Large intestine (tissue), 3 donors: ENCODE results near the gene DIMT1. TPM values are rescaled to one million over a fixed set of nuclear protein-coding genes. Genes with fewer than 3 reads are reported as not detected.

Experiments used
- DNase-seq, 2 donors: peaks; one replicate each; pipeline versions ENCODE4 v3.0.0 to v3.0.0-alpha.2; 2013
- H3K27ac ChIP-seq: one replicate; pipeline ENCODE4 v1.5.1; 2013; ENCODE audit warnings: low read length
- H3K27me3 ChIP-seq: 2 replicates; pipeline ENCODE4 v1.6.1; 2013; ENCODE audit warnings: low read length; ENCODE audit not compliant: control insufficient read depth, insufficient read depth
- H3K36me3 ChIP-seq: 2 replicates; pipeline ENCODE4 v1.6.1; 2013; ENCODE audit warnings: low read length; ENCODE audit not compliant: control insufficient read depth, insufficient read depth
- H3K4me1 ChIP-seq: one replicate; pipeline ENCODE4 v1.6.1; 2013; ENCODE audit warnings: low read length; ENCODE audit not compliant: control insufficient read depth, insufficient read depth
- H3K4me3 ChIP-seq: one replicate; pipeline ENCODE4 v1.5.1; 2013; ENCODE audit warnings: low read length
- H3K9me3 ChIP-seq: one replicate; pipeline ENCODE4 v1.6.1; 2013; ENCODE audit warnings: mild to moderate bottlenecking, low read depth, low read length, moderate library complexity; ENCODE audit not compliant: control insufficient read depth
- WGBS: methylation state at CpG from one replicate; pipeline ENCODE4 v1.1.5; 2013; ENCODE audit warnings: low lambda C conversion rate; ENCODE audit not compliant: insufficient coverage; 5-methylcytosine and 5-hydroxymethylcytosine counted together
- polyA plus RNA-seq: library from polyadenylated mRNA; unstranded; fragments of 120-200 nt; gene quantifications from one replicate; pipeline ENCODE4 v1.2.1, GENCODE V29; 2013

The DIMT1 gene
- polyA plus RNA-seq, 1 donor = 29.2 TPM

GRCh38 chr5:62418462-62419076 is 14.9 kb upstream of the DIMT1 start:
- no peak overlapping the region for H3K4me3 ChIP-seq
- no peak for DNase-seq
- H3K9me3 ChIP-seq = no peaks in the 10 kb centered on the region
- H3K27ac ChIP-seq = no peak overlapping the region
- 100% methylated on average over 1 of the region's 4 CpGs for WGBS
- no peaks in the 10 kb centered on the region for H3K4me1 ChIP-seq
- H3K36me3 ChIP-seq = peaks cover 3% of the 10 kb centered on the region
- no peaks in the 10 kb centered on the region for H3K27me3 ChIP-seq

DNA sequence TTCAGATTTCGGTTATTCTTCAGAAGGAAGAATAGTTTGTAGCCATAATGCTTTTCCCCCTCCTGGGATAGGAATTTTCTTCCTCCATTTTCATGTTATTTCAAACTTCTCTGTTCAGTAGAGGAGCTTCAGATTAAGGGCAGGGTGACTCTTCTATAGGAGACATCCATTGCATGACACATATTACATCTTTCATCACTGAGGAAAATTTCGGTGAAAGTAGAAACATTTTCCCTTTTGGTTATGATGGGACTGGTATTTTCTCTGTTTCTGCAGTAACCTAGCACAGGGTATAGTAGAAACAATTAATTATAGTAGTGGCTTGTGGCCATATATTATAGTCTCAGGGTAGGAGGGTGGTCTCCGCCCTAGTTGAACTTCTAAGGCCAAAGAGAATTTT is 10.0 kb upstream of the DIMT1 start:
- H3K27ac ChIP-seq = no peak overlapping the region
- peaks cover 3% of the 10 kb centered on the region for H3K36me3 ChIP-seq
- no peaks in the 10 kb centered on the region for H3K27me3 ChIP-seq
- WGBS = no CpG with 5 or more reads among the region's 3 CpGs
- no peaks in the 10 kb centered on the region for H3K9me3 ChIP-seq
- DNase-seq = no peak
- H3K4me1 ChIP-seq = peaks cover 4% of the 10 kb centered on the region
- H3K4me3 ChIP-seq = peak overlapping the region; percentile 97

DNA sequence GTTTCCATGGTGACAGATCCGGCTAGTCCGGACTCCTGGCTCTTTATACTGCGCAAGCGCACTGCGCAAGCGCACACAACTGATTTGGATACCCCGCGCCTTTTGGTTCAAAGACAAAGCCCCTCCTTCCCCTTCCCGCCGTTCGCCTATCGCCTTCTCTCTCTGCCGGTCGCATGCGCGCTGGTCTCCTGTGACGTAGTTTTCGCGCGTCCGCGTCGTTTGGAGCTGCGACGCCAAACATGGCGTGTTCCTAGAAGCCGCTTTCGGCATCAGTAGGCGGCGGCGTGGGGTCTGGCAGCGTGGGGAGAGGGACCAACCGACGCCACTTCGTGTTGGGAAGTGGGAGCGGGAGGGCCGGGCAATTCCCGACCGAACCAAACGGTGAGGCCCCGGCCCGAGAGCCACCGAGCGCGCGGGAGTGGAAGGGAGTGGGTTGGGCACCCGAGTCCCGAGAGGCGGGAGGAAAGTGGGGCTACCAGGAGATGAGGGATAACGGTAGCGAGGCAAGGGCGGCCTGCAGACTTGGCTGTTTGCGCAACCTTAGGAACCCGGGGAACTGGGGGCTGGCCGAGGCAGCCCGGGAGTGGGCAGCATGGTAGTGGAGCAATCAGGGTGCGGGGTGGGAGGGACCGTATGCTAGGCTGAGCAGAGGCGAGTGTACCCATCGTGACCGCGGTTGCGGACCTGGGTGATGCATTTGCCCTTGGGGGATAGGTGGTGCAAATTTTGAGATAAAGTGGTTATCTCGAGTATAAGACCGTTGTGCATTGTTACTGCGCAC is 9.0 kb upstream of the DIMT1 start, which contains the start of gene IPO11:
Gene IPO11 (plus strand): TSS at position 215 of the 781 bp plus-strand sequence. CDS start 24,517 bp downstream, outside the sequence.
- Histone ChIP-seq H3K9me3 (no peaks in the 10 kb centered on the region), H3K4me1 (peaks cover 4% of the 10 kb centered on the region), H3K27ac (peak within 1 kb of the TSS; percentile 47), H3K27me3 (no peaks in the 10 kb centered on the region), H3K36me3 (no peaks in the 10 kb centered on the region), H3K4me3 (peak within 1 kb of the TSS; percentile 97)
- no CpG with 5 or more reads among the region's 66 CpGs for WGBS
- DNase-seq = peak; percentile 99

- no peaks in the 10 kb centered on the region for H3K9me3 ChIP-seq
- peaks cover 35% of the 10 kb centered on the region for H3K36me3 ChIP-seq
- no peaks in the 10 kb centered on the region for H3K27me3 ChIP-seq
- H3K27ac ChIP-seq = no peak overlapping the region
- no peak for DNase-seq
- H3K4me1 ChIP-seq = no peaks in the 10 kb centered on the region
- no peak overlapping the region for H3K4me3 ChIP-seq
- 86% methylated on average over 1 of the region's 5 CpGs for WGBS
Observed at GRCh38 chr5:62395210-62395950, 8.3 kb downstream of the DIMT1 start.

DNA sequence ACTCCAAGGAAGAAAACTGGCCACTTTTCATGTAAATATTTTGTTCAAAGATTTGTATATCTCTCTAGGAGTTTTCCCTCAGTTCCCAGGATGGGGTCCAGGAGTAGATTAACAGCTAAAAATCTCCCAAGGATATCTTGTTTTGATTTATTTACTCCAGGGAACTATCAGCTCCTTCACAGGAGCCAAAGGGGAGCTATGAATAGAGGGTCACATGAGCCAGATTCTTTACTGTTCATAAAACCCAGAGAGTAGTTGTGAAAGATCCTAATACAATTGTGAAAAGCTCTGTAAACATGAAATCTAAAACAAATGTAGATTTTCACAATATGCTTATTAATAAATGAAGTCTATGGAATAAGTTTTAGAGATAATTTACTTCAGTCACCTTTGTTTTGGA is 16.9 kb downstream of the DIMT1 start:
- Histone ChIP-seq H3K27ac (no peak overlapping the region), H3K27me3 (no peaks in the 10 kb centered on the region), H3K4me3 (no peak overlapping the region), H3K36me3 (peaks cover 44% of the 10 kb centered on the region), H3K4me1 (no peaks in the 10 kb centered on the region), H3K9me3 (no peaks in the 10 kb centered on the region)
- no peak for DNase-seq

GRCh38 chr5:62385816-62386400 is 17.8 kb downstream of the DIMT1 start:
- 100% methylated on average over 1 of the region's 2 CpGs for WGBS
- no peak overlapping the region for H3K4me3 ChIP-seq

GRCh38 chr5:62385131-62385530 is 18.6 kb downstream of the DIMT1 start:
- no peak overlapping the region for H3K4me3 ChIP-seq
- no peaks in the 10 kb centered on the region for H3K27me3 ChIP-seq
- WGBS = 90% methylated on average over 4 of the region's 4 CpGs
- peaks cover 48% of the 10 kb centered on the region for H3K36me3 ChIP-seq
- DNase-seq = no peak
- no peak overlapping the region for H3K27ac ChIP-seq
- no peaks in the 10 kb centered on the region for H3K4me1 ChIP-seq
- no peaks in the 10 kb centered on the region for H3K9me3 ChIP-seq

More at GRCh38 chr5:62385816-62386400, 17.8 kb downstream of the DIMT1 start:
- Histone ChIP-seq H3K9me3 (no peaks in the 10 kb centered on the region), H3K4me1 (no peaks in the 10 kb centered on the region), H3K27ac (no peak overlapping the region), H3K36me3 (peaks cover 45% of the 10 kb centered on the region), H3K27me3 (no peaks in the 10 kb centered on the region)
- DNase-seq = no peak

- Histone ChIP-seq H3K4me1 (no peaks in the 10 kb centered on the region), H3K27me3 (no peaks in the 10 kb centered on the region), H3K4me3 (no peak overlapping the region), H3K27ac (no peak overlapping the region), H3K9me3 (no peaks in the 10 kb centered on the region), H3K36me3 (peaks cover 53% of the 10 kb centered on the region)
- WGBS = no CpG with 5 or more reads among the region's 3 CpGs
- peak; percentile 23 to 69 for DNase-seq
Observed at GRCh38 chr5:62376064-62376463, 27.6 kb downstream of the DIMT1 start.

GRCh38 chr5:62375627-62376026 is 28.1 kb downstream of the DIMT1 start:
- no peaks in the 10 kb centered on the region for H3K9me3 ChIP-seq
- H3K4me3 ChIP-seq = no peak overlapping the region
- H3K36me3 ChIP-seq = peaks cover 57% of the 10 kb centered on the region
- H3K27ac ChIP-seq = no peak overlapping the region
- H3K27me3 ChIP-seq = no peaks in the 10 kb centered on the region
- H3K4me1 ChIP-seq = no peaks in the 10 kb centered on the region
- no peak for DNase-seq

GRCh38 chr5:62374090-62374489 is 29.6 kb downstream of the DIMT1 start:
- H3K4me1 ChIP-seq = no peaks in the 10 kb centered on the region
- no peaks in the 10 kb centered on the region for H3K9me3 ChIP-seq
- WGBS = no CpG with 5 or more reads among the region's 1 CpG
- no peaks in the 10 kb centered on the region for H3K27me3 ChIP-seq
- H3K4me3 ChIP-seq = no peak overlapping the region
- no peak overlapping the region for H3K27ac ChIP-seq
- peaks cover 48% of the 10 kb centered on the region for H3K36me3 ChIP-seq
- no peak for DNase-seq
